Measurements from ENCODE around the gene AUTS2.

AUTS2 gene

DNA sequence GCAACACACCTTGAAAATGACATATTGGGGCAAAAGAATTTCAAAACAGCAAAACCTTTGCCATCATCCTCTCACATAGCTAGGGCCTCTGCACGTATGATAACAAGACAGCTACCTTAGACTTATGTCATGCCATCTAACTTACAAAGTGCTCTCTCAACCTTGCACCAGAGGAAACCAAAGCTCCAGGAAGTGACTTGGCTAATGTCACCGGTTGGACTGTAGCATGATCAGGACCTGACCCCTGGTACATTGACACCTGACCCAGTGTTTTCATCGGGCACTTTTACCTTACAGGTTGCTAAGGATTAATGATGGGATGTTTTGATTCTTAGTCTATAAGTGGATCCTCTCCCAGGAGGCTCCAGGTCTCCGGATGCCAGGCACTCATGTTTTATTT, 1003.8 kb downstream of the AUTS2 start:
- no peak for DNase-seq (ENCODE audit: low spot score)

- DNase-seq (ENCODE audit: low spot score) = no peak
These were observed 1009.0 kb downstream of the AUTS2 start for GRCh38 chr7:70607281-70607680.

GRCh38 chr7:70607759-70608158, 1009.5 kb downstream of the AUTS2 start:
- DNase-seq (ENCODE audit: low spot score) = no peak

- DNase-seq (ENCODE audit: low spot score) = no peak
These were observed 1010.0 kb downstream of the AUTS2 start for GRCh38 chr7:70608229-70608628.

DNA sequence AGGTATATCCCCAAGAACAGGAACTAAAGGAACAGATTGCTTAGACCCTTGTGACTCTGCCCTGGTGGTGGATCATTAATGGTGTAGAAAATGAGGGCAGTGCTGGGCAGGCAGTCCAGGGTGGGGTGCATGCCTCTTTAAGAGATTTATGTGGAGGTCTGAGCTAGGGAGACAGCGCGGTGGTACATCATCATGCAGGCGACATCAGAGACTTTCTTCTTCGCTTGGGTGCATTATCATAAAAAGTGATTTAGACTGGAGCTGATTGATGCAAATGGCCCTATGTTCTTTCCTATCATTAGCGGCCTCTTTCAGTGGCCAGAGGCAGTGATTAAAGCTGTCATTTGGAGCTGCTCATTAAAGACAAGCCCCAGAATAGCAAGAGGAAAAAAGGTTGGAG, 1014.5 kb downstream of the AUTS2 start:
- no peak for DNase-seq (ENCODE audit: low spot score)

DNA sequence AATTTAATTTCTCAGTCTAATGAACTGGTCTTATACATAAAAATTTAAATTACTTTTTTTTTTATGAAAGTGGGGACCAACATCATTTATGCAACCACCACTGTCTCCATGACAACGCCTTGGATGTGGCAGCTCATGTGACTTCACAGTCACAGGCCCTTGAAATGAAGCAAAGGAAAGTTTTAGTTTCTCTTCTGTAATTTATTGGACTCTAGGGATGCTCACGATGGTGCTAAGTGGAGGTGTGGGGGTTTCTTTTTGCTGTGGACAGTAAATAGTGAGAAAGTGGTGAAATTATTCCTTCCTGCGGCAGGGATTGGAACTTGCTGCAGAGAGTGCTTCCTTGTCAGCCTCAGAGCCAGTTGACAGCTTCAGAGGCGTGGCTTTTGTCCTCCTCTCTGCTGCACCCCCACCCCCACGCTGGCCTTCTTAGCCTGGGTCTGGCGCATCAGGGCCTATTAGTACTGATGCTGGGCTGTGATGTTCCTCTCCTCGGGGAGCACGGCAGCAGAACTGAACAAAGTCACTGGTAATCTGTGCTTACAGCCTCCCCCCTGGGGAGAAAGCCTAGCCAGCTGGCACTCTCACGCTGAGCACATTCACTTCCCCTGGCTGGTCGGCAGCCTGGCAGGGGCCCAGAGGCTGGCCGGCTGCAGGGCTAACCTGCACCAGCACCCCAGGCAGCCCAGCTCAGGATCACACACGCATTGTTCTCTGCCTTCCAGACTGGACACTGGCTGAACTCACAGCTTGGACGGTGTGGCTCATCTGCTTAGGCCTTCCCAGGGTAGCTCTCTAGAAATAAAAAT, 1016.2 kb downstream of the AUTS2 start:
- DNase-seq (ENCODE audit: low spot score) = no peak

- DNase-seq (ENCODE audit: low spot score) = no peak
These were observed 1016.9 kb downstream of the AUTS2 start for GRCh38 chr7:70615066-70615606.

DNA sequence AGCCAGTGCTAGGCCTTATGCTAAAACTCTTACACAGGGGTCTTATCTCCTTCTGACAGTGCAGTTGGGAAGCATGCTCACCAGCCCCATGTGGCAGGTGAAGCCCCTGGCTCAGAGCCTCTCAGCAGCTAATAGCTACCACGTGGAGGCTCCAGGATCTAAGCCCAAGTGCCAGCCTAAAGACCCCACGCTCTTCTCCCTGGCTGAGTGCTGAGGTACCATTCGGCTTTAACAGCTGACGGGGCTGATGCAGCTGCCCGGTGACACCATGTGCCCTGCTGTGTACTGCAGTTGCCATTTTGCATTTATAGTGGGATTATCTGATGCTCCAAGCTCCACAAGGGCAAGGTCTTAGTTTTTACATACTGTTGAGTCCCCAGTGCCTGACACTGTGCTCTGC, 1017.9 kb downstream of the AUTS2 start:
- DNase-seq (ENCODE audit: low spot score) = no peak

- no peak for DNase-seq (ENCODE audit: low spot score)
These were observed 1018.5 kb downstream of the AUTS2 start for GRCh38 chr7:70616821-70617220.

GRCh38 chr7:70618020-70618551, 1019.8 kb downstream of the AUTS2 start:
- no peak for DNase-seq (ENCODE audit: low spot score)

DNA sequence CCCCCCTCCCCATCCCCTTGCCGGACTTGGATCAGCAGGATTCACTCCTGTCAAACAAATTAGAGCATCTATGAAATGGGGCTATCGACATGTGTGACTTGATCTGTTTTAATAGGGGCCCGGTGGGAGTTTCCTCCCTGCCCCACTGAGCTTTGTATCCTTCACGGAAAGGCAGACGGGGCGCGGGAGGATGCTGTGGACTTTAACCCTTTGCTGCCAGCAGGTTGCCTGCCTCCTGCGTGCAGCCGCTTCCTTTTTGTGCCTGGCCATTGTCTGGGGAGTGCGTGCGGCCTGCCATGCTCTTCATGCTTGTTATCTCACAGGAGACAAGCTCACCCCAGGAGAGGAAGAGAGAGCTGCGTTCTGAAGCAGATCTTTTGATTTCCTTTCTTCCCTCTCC, 1020.9 kb downstream of the AUTS2 start:
- DNase-seq (ENCODE audit: low spot score) = no peak

DNA sequence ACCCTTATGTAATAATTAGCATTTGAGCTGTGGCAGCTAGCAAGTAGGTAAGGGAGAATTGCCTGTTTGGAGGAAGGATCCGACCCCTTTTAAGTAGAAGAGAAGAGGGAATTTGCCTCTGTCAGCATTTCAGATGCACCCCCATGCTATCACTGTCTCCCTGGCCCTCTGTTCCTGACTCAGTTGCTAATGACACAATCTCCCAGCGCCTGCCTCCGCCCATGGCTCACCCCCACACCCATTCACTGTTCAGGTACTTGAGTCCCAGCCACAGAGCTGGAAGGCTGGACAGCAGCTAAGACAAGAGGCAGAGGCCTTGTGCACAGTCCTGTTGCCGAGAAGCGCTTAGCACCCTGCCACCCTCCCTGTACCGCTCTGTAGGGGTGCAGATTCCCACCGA, 1021.4 kb downstream of the AUTS2 start:
- no peak for DNase-seq (ENCODE audit: low spot score)

DNA sequence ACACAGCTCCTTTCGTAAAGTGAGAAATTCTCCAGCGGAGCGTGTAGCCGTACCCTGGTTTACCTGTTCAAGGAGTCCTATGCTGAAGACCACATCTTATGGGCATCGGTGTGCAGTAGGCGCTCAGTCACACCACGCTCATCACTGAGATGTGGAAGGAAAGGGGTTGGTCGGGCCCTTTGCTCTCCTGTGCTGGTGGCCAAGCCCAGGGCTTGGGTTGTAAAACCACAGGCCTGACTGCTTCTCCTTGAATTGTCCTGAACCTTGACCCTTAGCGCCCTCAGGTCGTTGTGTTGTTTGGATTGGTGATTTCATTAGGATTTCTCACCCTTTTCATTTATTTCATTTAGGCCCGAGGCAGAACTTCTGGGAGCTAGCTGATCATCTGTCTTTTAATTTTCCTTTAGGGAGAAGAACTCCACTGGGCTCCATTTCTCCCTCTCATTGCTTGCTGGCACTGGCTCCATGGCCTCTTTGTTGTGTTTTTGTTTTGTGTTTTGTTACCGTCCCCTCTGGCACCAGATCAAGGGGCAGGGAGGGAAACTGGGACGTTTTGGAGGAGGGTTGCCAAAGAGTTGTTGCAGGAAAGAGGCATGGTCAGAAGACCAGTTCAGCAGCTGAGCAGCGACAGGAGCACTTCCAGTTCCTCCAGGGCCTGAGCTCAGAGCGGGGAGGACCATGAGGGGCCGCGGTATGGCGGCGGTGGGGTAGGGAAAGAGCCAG, 1022.2 kb downstream of the AUTS2 start:
- no peak for DNase-seq (ENCODE audit: low spot score)

DNA sequence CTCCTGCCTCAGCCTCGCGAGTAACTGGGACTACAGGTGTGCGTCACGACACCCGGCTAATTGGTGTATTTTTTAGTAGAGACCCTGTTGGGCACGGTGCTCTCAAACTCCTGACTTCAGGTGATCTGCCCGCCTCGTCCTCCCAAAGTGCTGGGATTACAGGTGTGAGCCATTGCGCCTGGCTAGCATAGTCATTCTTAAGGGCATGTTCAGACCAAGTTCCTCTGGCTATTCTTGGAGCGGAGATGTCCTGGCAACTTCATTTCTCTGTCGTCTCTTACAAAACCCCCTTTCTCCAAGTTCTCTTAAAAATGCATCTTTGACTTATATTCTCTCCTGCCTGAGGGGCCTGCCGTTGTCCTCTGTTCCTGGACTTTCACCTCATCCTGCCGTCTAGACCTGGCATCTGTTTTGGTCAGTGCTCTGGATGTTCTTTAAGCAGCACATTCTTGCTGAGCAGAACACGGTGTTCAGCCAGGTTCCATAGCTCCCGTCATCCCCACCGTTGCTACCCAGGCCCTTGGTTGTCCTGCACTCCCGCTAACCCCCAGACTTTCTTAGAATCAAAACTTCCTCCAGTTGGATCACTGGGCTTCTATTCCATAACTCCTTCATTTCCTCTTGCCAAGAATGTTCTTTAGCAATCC, 1023.8 kb downstream of the AUTS2 start:
- no peak for DNase-seq (ENCODE audit: low spot score)

- no peak for DNase-seq (ENCODE audit: low spot score)
These were observed 1024.7 kb downstream of the AUTS2 start for GRCh38 chr7:70622936-70623335.

GRCh38 chr7:70624500-70625103, 1026.3 kb downstream of the AUTS2 start:
- no peak for DNase-seq (ENCODE audit: low spot score)

- no peak for DNase-seq (ENCODE audit: low spot score)
These were observed 1029.2 kb downstream of the AUTS2 start for GRCh38 chr7:70627461-70627860.

GRCh38 chr7:70630440-70630817, 1032.2 kb downstream of the AUTS2 start:
- no peak for DNase-seq (ENCODE audit: low spot score)

DNA sequence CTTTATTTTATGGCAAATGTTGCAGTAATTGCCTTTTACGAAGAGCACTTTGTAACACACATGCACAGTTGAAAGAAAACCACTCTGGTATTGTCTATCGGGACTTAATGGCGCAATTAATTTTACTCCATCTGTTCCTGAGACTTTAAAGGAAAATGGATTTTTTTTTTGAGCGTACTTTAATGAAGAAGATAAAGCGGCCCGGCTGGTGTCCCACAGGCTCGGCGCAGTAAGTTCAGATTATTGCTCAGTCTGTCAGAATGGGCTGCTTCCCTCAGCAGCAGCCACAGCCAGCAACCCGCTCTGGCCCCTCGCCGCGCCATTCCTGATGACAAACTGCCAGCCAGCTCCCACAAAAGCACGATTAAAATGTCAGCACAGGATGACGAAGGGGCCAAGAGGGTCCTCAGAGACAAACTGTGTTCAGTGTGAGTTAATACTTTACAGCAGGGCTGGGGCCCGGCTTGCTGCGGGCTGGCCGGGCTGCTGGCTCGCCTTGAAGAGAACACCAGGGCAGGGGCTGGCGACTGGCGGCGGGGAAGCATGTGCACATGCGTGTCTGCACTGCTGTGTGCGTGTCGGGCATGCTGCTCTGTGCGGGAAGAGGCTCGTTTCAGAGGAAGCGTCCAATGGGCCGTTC, 1032.7 kb downstream of the AUTS2 start:
- no peak for DNase-seq (ENCODE audit: low spot score)

DNA sequence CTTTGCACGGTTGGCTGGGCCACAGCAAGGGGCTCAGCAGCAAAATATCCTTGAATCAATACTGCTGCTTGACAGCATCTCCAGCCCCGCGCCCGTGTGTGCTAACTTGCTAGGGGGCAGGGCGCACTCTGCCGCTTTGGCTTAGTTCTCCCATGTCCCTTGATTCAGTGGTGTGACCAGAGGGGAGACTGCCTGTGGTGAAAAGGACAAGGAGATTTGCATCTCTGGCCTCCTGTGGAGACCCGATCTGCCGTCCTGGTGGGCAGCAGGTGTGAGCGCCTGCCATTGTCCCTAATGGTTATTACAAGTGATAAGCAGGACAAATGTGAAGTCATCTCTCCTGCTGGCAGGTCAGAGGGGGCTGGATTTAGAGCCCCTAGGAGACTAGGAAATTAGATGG, 1033.4 kb downstream of the AUTS2 start:
- DNase-seq (ENCODE audit: low spot score) = no peak

DNA sequence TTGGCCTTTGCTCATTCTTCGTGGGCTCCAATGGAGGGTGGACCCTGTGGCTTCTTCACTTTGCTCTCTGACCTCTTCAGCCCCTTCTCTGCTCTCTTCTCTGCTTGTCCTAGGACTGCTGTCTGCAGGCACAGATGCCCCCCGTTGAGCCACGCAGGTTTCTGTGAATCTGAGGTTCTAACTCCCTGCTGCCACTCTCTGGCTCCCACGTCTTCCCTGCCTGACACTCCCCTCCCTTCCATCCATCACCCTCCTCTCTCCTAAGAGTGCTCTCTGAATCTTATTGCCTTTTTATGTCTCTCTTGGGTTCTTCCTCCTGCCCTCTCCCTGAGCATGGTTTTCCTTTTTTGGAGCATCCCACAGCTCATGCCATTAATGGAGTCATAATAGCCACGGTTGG, 1034.1 kb downstream of the AUTS2 start:
- DNase-seq (ENCODE audit: low spot score) = no peak

DNA sequence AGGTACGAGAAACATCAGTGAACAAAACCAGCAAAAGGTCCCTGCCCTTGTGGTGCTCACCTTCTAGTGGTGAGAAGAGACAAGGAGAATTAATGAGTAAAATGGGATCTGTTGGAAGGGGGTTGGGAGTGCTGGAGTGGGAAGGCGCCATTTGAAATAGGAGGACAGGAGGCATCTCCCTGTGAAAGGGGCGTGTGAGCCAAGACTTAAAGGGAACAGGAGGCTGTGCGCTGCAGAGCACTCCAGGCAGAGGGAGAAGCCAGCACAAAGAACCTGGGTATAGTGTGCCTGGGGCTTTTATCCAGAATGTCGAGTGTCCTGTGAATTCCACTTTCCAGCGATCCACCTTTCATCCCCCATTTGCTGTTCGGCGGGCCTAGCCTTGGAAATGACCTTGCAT, 1035.8 kb downstream of the AUTS2 start:
- no peak for DNase-seq (ENCODE audit: low spot score)

All from COLO829 (cell line).